Middle frontal gyrus (tissue), 1 donor: Measurements from ENCODE around the gene MUC6.

Source experiments
- DNase-seq: peaks from one replicate; pipeline ENCODE4 v3.0.0-alpha.2; 2015; ENCODE audit warnings: low spot score; ENCODE audit errors: extremely low spot score

The MUC6 gene

GRCh38 chr11:1051356-1052132, 15.0 kb upstream of the MUC6 start:
- DNase-seq, result no peak

DNA sequence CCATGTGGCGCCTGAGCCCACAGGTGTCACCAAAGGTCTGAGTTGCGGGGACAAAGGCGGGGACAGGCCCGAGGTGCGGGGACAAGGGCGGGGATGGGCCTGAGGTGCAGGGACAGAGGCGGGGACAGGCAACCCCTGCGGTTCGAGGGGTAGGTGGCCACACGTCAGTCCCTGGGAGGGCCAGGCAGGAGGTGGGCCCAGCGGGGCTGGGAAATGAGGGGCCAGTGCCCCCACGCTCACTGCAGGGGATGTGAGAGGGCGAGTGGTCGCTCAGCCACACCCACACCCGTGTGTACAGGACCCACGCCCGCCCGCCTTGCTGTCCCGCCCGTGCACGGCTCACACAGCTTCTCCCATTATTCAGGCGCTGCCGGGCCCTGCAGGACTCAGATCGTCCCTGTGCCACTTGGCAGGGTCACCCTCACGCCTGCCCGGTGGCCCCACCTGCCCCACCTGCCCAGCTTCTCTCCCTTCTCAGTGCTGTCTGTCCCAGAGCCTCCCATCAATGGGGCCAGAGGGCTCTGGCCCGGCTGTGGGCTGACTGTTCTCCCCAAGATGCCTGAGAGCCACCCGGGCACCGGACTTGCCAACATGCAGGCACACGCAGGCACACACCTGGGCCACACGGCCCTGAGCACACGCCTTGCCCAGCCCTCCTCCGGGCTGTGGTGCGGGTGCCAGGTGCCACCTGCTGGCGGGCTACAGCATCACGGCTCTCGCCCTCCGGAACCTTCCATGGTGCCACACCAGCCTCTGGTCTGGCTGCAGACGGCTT, 14.2 kb upstream of the MUC6 start:
- peak; percentile 46 for DNase-seq

- no peak for DNase-seq
These were observed 13.5 kb upstream of the MUC6 start for GRCh38 chr11:1049911-1050580.

- DNase-seq, result no peak
These were observed 12.9 kb upstream of the MUC6 start for GRCh38 chr11:1049431-1049891.

DNA sequence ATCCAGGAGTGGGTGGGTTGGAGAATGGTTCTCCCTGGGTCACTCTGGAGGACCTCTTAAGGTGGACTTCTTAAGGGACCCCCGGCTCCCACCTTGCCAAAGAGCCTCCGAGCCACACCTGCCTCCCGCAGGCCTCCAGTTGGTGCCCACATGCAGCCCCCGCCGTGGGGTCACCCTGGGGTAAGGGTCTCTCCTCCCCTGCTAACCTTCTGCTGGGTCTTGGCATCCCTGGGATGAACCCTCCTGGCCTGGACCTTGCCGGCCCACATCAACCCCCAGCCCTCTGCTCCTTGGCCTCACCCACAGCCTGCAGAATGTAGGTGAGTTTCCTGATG, 12.5 kb upstream of the MUC6 start:
- DNase-seq, result no peak

- DNase-seq, result no peak
These were observed 12.0 kb upstream of the MUC6 start for GRCh38 chr11:1048375-1049070.

GRCh38 chr11:1047595-1048156, 11.2 kb upstream of the MUC6 start:
- no peak for DNase-seq

- no peak for DNase-seq
These were observed 7.6 kb upstream of the MUC6 start for GRCh38 chr11:1044160-1044559.

- no peak for DNase-seq
These were observed 7.1 kb upstream of the MUC6 start for GRCh38 chr11:1043563-1044096.

DNA sequence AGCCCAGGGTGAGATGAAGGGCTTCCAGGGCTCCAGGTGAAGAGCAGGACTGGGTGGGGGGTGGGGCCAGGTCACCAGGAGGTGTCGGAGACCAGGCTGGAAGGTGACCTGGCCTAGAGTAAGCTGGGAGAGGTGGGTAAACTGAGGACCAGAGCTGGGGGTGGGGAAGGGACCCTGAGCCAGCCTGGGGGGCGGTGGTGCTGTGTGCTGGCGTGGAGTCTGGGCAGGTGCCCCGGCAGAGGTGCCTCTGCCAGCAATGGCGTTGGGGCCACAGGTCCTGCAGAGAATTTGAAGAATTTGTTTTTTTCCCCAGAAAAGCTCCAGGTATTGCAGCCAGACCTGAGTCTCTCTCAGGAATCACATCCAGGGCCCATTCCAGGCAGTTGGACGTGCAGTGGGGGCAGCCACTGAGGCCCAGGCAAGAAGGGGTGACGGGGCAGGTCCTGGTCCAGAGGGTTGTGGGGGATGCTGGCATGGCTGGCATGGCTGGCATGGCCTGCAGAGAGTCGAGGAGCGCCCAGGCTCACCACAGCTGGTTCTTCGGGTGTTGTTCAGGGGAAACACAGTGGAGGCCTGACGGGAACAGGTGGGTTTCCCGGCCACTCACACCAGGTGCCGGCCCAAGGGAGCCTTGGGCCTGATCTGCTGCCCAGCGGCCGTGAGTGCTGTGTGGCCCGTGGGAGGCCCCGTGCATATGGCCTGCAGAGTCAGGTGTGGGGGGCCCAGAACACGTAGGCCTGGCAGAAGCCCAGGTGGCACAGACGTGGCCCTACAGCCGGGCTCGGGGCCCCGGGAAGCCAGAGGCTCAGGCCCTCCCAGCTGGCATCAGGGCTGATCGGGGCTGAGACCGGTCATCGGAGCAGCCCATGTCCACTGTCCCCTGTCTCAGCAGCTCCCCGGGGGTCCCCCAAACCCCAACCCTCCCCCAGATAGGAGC, 6.4 kb upstream of the MUC6 start:
- DNase-seq, result no peak

DNA sequence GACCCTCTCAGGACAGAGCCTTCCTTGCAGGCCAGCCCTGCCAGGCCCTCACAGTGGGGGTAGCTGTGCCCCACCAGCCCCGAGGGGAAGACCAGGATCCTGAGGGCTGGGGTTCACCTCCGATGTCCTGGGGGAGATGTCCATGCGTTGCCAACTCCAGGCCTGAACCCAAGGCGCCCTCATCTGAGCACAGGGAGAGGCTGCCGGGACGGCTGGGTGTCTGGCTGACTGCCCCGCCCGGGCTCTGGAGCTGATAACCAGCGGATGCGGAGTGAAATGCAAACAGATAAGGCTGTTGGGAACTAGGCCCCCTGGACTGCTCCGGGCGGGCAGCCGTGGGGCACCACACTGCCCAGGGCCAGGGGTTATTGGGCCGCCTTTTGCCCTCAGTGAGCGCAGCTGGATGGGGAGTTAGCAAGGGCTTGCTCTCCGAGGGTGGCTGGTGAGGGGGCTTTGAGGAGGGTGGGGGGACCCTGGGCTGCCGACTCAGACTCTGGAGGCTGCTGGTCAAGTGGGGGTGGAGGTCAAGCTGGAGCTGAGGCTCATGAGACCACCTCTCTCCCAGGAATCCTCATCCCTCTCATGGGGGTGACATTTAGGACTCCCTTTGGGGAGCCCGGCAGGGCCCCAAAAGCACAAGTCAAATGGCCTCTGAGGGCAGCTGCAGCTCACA, 5.6 kb upstream of the MUC6 start:
- DNase-seq, result no peak

GRCh38 chr11:1041471-1041870, 5.0 kb upstream of the MUC6 start:
- no peak for DNase-seq

- DNase-seq, result no peak
These were observed 4.6 kb upstream of the MUC6 start for GRCh38 chr11:1041149-1041467.

DNA sequence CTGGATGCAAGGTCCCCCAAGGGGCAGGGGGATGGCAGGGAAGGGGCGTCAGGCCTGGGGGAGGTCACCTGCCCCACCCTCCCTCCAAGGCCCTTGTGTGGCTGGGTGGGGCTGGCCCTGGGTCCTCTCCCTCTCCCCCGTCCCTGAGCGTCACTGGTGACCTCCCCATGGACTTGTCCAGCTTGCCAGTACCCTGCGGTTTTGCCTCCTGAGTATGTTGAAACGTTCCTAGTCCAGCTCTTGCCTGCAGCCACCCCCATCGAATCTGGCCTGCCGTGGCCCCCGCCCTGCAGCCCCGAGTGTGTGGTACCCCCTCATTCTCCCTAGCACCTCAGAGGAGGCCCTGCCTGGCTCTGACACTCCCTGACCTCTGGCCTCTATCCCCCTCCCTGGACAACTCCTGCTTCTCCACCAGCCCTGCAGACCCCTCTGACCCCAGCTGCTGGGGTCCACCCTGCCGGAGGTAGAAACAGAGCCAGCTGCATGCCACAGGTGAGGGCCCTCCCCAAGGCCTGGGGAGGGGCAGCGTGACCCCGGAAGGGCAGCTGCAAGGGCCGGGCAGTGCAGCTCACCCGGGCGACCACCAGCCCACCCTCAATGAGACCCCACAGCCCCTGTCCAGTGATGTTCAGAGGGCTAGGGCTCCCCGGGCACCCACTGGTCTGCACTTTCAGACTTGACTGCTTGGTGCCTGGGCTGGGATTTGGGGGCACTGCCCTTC, 4.1 kb upstream of the MUC6 start:
- no peak for DNase-seq

GRCh38 chr11:1039481-1040427, 3.2 kb upstream of the MUC6 start:
- DNase-seq, result no peak

- no peak for DNase-seq
These were observed 2.4 kb upstream of the MUC6 start for GRCh38 chr11:1038921-1039320.

GRCh38 chr11:1038361-1038760, 1.8 kb upstream of the MUC6 start:
- no peak for DNase-seq
